ENCODE data around the gene LTBP3.

The LTBP3 gene

GRCh38 chr11:65554057-65554818, 3.9 kb downstream of the LTBP3 start:
- Mint-ChIP-seq H3K27me3 (no peaks in the 10 kb centered on the region), H3K9me3 (no peaks in the 10 kb centered on the region), H3K4me3 (peak overlapping the region; percentile 63), H3K27ac (peak overlapping the region; percentile 73), H3K36me3 (peaks cover 3% of the 10 kb centered on the region), H3K4me1 (peaks cover 61% of the 10 kb centered on the region)

GRCh38 chr11:65553301-65554001, 4.7 kb downstream of the LTBP3 start:
- H3K36me3 Mint-ChIP-seq = peaks cover 3% of the 10 kb centered on the region
- no peak overlapping the region for H3K27ac Mint-ChIP-seq
- peak overlapping the region; percentile 30 for H3K4me3 Mint-ChIP-seq

GRCh38 chr11:65552388-65552951, 5.7 kb downstream of the LTBP3 start:
- peaks cover 3% of the 10 kb centered on the region for H3K36me3 Mint-ChIP-seq
- no peaks in the 10 kb centered on the region for H3K9me3 Mint-ChIP-seq
- H3K4me3 Mint-ChIP-seq = peak overlapping the region; percentile 47
- H3K27ac Mint-ChIP-seq = no peak overlapping the region
- H3K4me1 Mint-ChIP-seq = peaks cover 75% of the 10 kb centered on the region
- no peaks in the 10 kb centered on the region for H3K27me3 Mint-ChIP-seq

More at GRCh38 chr11:65553301-65554001, 4.7 kb downstream of the LTBP3 start:
- Mint-ChIP-seq H3K27me3 (no peaks in the 10 kb centered on the region), H3K4me1 (peaks cover 66% of the 10 kb centered on the region), H3K9me3 (no peaks in the 10 kb centered on the region)

GRCh38 chr11:65551572-65552387, 6.4 kb downstream of the LTBP3 start:
- no peaks in the 10 kb centered on the region for H3K9me3 Mint-ChIP-seq
- no peak overlapping the region for H3K4me3 Mint-ChIP-seq
- peak overlapping the region; percentile 47 for H3K27ac Mint-ChIP-seq
- H3K4me1 Mint-ChIP-seq = peaks cover 73% of the 10 kb centered on the region
- H3K36me3 Mint-ChIP-seq = peaks cover 3% of the 10 kb centered on the region
- H3K27me3 Mint-ChIP-seq = no peaks in the 10 kb centered on the region

GRCh38 chr11:65549096-65549495, 9.1 kb downstream of the LTBP3 start:
- H3K4me3 Mint-ChIP-seq = no peak overlapping the region
- H3K4me1 Mint-ChIP-seq = peaks cover 70% of the 10 kb centered on the region
- H3K36me3 Mint-ChIP-seq = peaks cover 3% of the 10 kb centered on the region
- H3K9me3 Mint-ChIP-seq = no peaks in the 10 kb centered on the region
- peak overlapping the region; percentile 92 for H3K27ac Mint-ChIP-seq
- no peaks in the 10 kb centered on the region for H3K27me3 Mint-ChIP-seq

DNA sequence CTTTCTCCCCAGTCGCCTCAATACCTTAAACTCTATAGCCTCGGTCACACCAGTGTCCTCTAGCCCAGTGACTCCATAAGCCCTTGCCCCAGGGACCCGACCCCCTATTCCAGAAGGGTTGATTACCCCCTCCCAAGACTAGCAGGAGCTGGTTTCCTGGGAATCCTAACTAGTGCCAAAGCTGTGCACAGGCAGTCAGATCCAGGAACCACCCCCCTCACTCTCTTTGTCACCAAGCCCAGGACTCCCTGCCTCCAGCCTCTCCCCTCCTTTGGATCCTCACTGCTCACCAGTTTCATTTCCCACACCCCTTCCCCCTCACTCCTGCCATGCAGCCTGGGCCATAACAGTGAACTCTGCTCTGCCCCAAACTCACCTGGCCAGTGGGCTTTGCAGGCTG, 9.8 kb downstream of the LTBP3 start:
- Mint-ChIP-seq H3K4me3 (peak overlapping the region; percentile 55), H3K27ac (no peak overlapping the region), H3K36me3 (peaks cover 3% of the 10 kb centered on the region), H3K27me3 (no peaks in the 10 kb centered on the region), H3K9me3 (no peaks in the 10 kb centered on the region), H3K4me1 (peaks cover 74% of the 10 kb centered on the region)

- peaks cover 69% of the 10 kb centered on the region for H3K4me1 Mint-ChIP-seq
Observed at GRCh38 chr11:65547446-65548125, 10.6 kb downstream of the LTBP3 start.

DNA sequence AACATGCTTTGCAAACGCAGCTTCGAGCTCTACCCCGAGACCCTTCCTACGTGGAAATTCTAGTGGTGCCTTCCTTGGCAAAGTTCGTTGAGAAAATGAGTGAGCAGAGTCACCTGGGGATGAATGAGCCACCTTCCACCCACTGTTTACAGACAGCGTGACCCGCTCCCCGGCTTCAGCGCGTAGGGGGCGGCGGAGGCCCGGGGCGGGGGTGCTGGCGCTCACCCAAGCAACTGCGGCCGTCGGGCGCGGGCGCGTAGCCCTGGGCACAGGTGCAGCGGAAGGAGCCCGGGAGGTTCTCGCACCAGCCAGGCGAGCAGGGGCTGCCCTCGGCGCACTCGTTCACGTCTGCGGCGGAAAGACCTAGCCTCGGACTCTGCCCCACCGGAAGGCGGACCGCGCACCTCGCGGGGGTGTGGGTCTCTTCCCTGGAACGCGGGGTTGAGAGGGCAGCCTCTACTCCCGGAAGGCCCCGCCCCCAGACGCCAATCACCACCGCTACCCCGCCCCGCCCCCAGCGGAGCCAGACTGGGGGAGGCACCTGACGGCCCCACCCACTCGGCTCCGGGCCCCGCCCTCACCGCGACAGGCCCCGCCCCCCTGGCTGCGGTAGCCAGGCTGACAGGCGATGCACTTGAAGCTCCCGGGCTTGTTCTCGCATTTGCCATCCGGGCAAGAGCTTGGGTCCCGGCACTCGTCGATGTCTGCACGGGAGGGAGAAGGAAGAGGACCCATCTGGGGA, 11.8 kb downstream of the LTBP3 start:
- H3K27ac Mint-ChIP-seq = peak overlapping the region; percentile 85
- H3K9me3 Mint-ChIP-seq = no peaks in the 10 kb centered on the region
- peak overlapping the region; percentile 76 for H3K4me3 Mint-ChIP-seq
- H3K36me3 Mint-ChIP-seq = peaks cover 1% of the 10 kb centered on the region
- peaks cover 63% of the 10 kb centered on the region for H3K4me1 Mint-ChIP-seq
- H3K27me3 Mint-ChIP-seq = no peaks in the 10 kb centered on the region

More at GRCh38 chr11:65547446-65548125, 10.6 kb downstream of the LTBP3 start:
- H3K27me3 Mint-ChIP-seq = no peaks in the 10 kb centered on the region
- H3K27ac Mint-ChIP-seq = no peak overlapping the region
- H3K9me3 Mint-ChIP-seq = no peaks in the 10 kb centered on the region
- H3K36me3 Mint-ChIP-seq = peaks cover 3% of the 10 kb centered on the region
- H3K4me3 Mint-ChIP-seq = peak overlapping the region; percentile 55

DNA sequence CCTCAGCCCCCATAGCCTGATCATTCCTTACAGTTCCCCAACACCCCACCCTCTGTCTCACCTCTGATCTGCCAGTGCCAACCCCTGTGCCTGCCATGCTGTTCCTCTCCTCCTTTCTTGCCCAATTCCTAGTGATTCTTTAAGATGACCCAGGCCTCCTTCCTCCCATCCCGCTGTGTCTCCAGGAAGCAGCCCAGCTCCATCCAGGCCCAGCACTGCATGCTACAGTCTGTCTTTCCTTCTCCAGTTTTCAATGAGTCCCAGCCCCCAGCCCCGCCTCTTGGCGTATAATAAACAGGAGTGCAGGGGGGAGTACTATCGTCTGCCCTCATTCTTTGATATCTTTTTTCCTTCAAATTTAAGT, 12.3 kb downstream of the LTBP3 start:
- peak overlapping the region; percentile 85 for H3K27ac Mint-ChIP-seq
- H3K4me1 Mint-ChIP-seq = peaks cover 63% of the 10 kb centered on the region
- no peaks in the 10 kb centered on the region for H3K27me3 Mint-ChIP-seq
- H3K4me3 Mint-ChIP-seq = peak overlapping the region; percentile 68
- H3K9me3 Mint-ChIP-seq = no peaks in the 10 kb centered on the region
- peaks cover 1% of the 10 kb centered on the region for H3K36me3 Mint-ChIP-seq

DNA sequence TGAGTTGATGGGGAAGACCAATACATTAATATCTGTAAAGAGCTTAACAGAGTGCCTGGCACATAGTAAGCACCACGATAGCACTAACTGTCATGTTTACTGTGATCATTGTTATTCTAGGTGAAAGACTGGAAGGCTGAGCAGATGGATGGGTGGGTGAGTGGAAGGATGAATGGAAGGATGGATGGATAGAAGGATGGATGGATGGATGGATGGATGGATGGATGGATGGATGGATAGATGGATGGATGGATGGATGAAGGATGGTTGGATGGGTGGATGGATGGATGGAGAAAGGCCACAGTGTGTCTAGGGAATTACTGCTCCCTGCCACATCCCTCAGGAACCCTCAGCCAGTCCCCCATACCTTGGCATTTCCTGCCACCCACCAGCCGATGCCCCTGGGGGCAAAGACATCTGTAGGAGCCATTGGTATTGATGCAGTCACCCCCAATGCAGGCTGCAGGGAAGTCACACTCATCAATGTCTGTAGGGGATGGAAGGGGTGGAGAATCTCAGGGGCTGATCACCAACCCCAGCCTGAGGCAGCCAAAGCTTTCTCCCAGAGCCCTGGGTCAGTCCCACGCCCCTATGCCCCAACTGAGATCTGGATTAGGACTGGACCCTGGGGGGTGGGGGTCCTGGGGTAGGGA, 15.3 kb downstream of the LTBP3 start:
- H3K4me3 Mint-ChIP-seq = no peak overlapping the region
- no peaks in the 10 kb centered on the region for H3K9me3 Mint-ChIP-seq
- no peaks in the 10 kb centered on the region for H3K36me3 Mint-ChIP-seq
- H3K4me1 Mint-ChIP-seq = peaks cover 44% of the 10 kb centered on the region
- H3K27ac Mint-ChIP-seq = no peak overlapping the region
- no peaks in the 10 kb centered on the region for H3K27me3 Mint-ChIP-seq

- Mint-ChIP-seq H3K4me1 (peaks cover 34% of the 10 kb centered on the region), H3K36me3 (no peaks in the 10 kb centered on the region), H3K4me3 (peak overlapping the region; percentile 89), H3K27me3 (no peaks in the 10 kb centered on the region), H3K27ac (no peak overlapping the region), H3K9me3 (no peaks in the 10 kb centered on the region)
Observed at GRCh38 chr11:65541093-65541982, 16.8 kb downstream of the LTBP3 start.

- Mint-ChIP-seq H3K9me3 (no peaks in the 10 kb centered on the region), H3K4me1 (peaks cover 26% of the 10 kb centered on the region), H3K27ac (peak overlapping the region; percentile 87), H3K4me3 (peak overlapping the region; percentile 89), H3K27me3 (no peaks in the 10 kb centered on the region), H3K36me3 (no peaks in the 10 kb centered on the region)
Observed at GRCh38 chr11:65540290-65541092, 17.7 kb downstream of the LTBP3 start.

All from activated naive CD4-positive, alpha-beta T cell treated with anti-CD3 and anti-CD28 coated beads, Interleukin-2, amount 50 U/mL, for 24 hours (primary cell).